T-cell (primary cell): ENCODE results near the gene ARHGEF17. TPM values are rescaled to one million over a fixed set of nuclear protein-coding genes. Genes with fewer than 3 reads are reported as not detected.

Experiments used
- ATAC-seq, 4 experiments: fragments of 200-7000 bp in 3 of 4; fragments of 150-1000 bp in 1 of 4; cut with Tn5 transposase; replicated peaks in 1 of 4; 1 replicate in 3 of 4; 2 replicates in 1 of 4; pipeline ENCODE4 v1.10.0; 2021; ENCODE audit warnings: moderate library complexity in 3 of 4, mild to moderate bottlenecking in 2 of 4, moderate number of reproducible peaks in 1 of 4
- CTCF ChIA-PET, 2 donors: fragments of 300-600 bp; sonication (Branson Sonifier 250); formaldehyde crosslinking; loops; one replicate each; lab custom pipeline; 2022; ENCODE audit warnings: antibody characterized with exemption in 2 of 2; lab: Charles Lee
- POLR2A ChIA-PET, 2 donors: fragments of 300-600 bp; sonication (Branson Sonifier 250); formaldehyde crosslinking; loops; one replicate each; lab custom pipeline; 2022; ENCODE audit warnings: antibody characterized with exemption in 2 of 2; lab: Charles Lee
- DNase-seq, 35 experiments: peaks; one replicate each; pipeline versions ENCODE4 v3.0.0 to v3.0.0-alpha.2; 2013 to 2023
- H3K27ac ChIP-seq: one replicate; pipeline ENCODE4 v1.5.1; 2013; ENCODE audit warnings: low read length
- H3K27me3 ChIP-seq, 2 experiments: replicated peaks in 1 of 2; 1 replicate in 1 of 2; 2 replicates in 1 of 2; pipeline versions ENCODE4 v1.6.1 to v1.7.0; 2013; ENCODE audit warnings: low read length in 1 of 2, mixed read lengths in 1 of 2; ENCODE audit not compliant: control insufficient read depth in 2 of 2, insufficient read depth in 2 of 2; ENCODE audit errors: extremely low read depth in 1 of 2
- H3K36me3 ChIP-seq, 2 donors: 1 replicate in 1 of 2; 2 replicates in 1 of 2; pipeline versions ENCODE4 v1.6.1 to v1.7.0; 2013; ENCODE audit warnings: low read length in 1 of 2; ENCODE audit not compliant: control insufficient read depth in 2 of 2, insufficient read depth in 1 of 2; ENCODE audit errors: extremely low read depth in 1 of 2
- H3K4me1 ChIP-seq, 2 experiments: 1 replicate in 1 of 2; 2 replicates in 1 of 2; pipeline versions ENCODE4 v1.6.1 to v1.7.0; 2013; ENCODE audit warnings: low read length in 2 of 2, mixed read lengths in 1 of 2; ENCODE audit not compliant: insufficient read depth in 2 of 2, control insufficient read depth in 1 of 2; ENCODE audit errors: extremely low read depth in 1 of 2
- H3K4me3 ChIP-seq, 2 donors: 1 replicate in 1 of 2; 2 replicates in 1 of 2; pipeline versions ENCODE4 v1.5.1 to v1.7.0; 2013; ENCODE audit warnings: mild to moderate bottlenecking in 2 of 2, low read length in 1 of 2, moderate library complexity in 1 of 2; ENCODE audit not compliant: control insufficient read depth in 1 of 2; ENCODE audit errors: extremely low read depth in 1 of 2
- H3K9me3 ChIP-seq: 2 replicates; pipeline ENCODE4 v1.7.0; 2013
- H3K27ac Mint-ChIP-seq, 2 donors: one replicate each; pipeline ENCODE4 v1.8.0; 2020 to 2021; ENCODE audit warnings: mild to moderate bottlenecking in 2 of 2, mixed read lengths in 2 of 2
- H3K27me3 Mint-ChIP-seq, 2 donors: one replicate each; pipeline ENCODE4 v1.8.0; 2021 to 2022; ENCODE audit warnings: mixed read lengths in 2 of 2
- H3K36me3 Mint-ChIP-seq: one replicate; pipeline ENCODE4 v1.8.0; 2021; ENCODE audit warnings: mixed read lengths
- H3K4me1 Mint-ChIP-seq, 3 donors: one replicate each; pipeline ENCODE4 v1.8.0; 2020 to 2022; ENCODE audit warnings: mixed read lengths in 3 of 3, mild to moderate bottlenecking in 1 of 3
- H3K4me3 Mint-ChIP-seq, 3 donors: one replicate each; pipeline ENCODE4 v1.8.0; 2020 to 2022; ENCODE audit warnings: mild to moderate bottlenecking in 3 of 3, mixed read lengths in 3 of 3, moderate library complexity in 3 of 3
- H3K9me3 Mint-ChIP-seq, 3 donors: one replicate each; pipeline ENCODE4 v1.8.0; 2020 to 2022; ENCODE audit warnings: mixed read lengths in 3 of 3
- WGBS: methylation state at CpG from one replicate; pipeline ENCODE4 v1.1.5; 2013; ENCODE audit warnings: missing lambda C conversion rate; ENCODE audit not compliant: insufficient coverage; 5-methylcytosine and 5-hydroxymethylcytosine counted together
- total RNA-seq, 35 experiments: library from RNA in 6 of 35; stranded (reverse) in 6 of 35; fragments of 120-200 nt in 1 of 35; gene quantifications; one replicate each; pipeline versions ENCODE4 v1.2.1 to v1.2.4 and lab custom pipeline; 2013 to 2026

The ARHGEF17 gene
- total RNA-seq, 5 donors from 2014 or later (not counting 1 experiment from before 2014, with no cell fraction given): 0.23 to 1.0 (median 0.49) TPM

- Histone ChIP-seq H3K4me1 (no peaks in the 10 kb centered on the region), H3K9me3 (no peaks in the 10 kb centered on the region), H3K27ac (no peak overlapping the region), H3K36me3 (peaks cover 12 to 26% of the 10 kb centered on the region in 2 donors), H3K27me3 (no peaks in the 10 kb centered on the region), H3K4me3 (no peak overlapping the region)
- Mint-ChIP-seq H3K36me3 (peaks cover 6% of the 10 kb centered on the region), H3K4me3 (no peak overlapping the region), H3K27ac (no peak overlapping the region), H3K4me1 (peaks cover 2 to 9% (median 3%) of the 10 kb centered on the region in 3 donors), H3K9me3 (no peaks in the 10 kb centered on the region), H3K27me3 (no peaks in the 10 kb centered on the region)
- WGBS: 96% methylated on average over 33 of the region's 34 CpGs
- CTCF ChIA-PET: interaction anchor here (2.0 to 4.0 kb wide), 3 partner anchors 43 to 44 kb away, joined by 10 to 77 read pairs (median 22); no protein-coding TSS in a partner anchor
- no peak for DNase-seq
- POLR2A ChIA-PET: no interaction called here
- ATAC-seq: no peak
These were observed 86.6 kb downstream of the ARHGEF17 start for GRCh38 chr11:73394416-73395296.

- ChIA-PET POLR2A (interaction anchor here in 1 of 2 donors (0.6 kb wide), 1 partner anchor 47 kb away, joined by 3 read pairs; no protein-coding TSS in a partner anchor), CTCF (interaction anchor here in 1 of 2 donors (4.0 kb wide), 1 partner anchor 44 kb away, joined by 22 read pairs; no protein-coding TSS in a partner anchor)
- Histone ChIP-seq H3K27me3 (no peaks in the 10 kb centered on the region), H3K9me3 (no peaks in the 10 kb centered on the region), H3K36me3 (peaks cover 12 to 22% of the 10 kb centered on the region in 2 donors), H3K4me3 (no peak overlapping the region), H3K4me1 (no peaks in the 10 kb centered on the region), H3K27ac (no peak overlapping the region)
- 95% methylated on average over 15 of the region's 22 CpGs for WGBS
- H3K9me3 Mint-ChIP-seq: no peaks in the 10 kb centered on the region
- H3K4me3 Mint-ChIP-seq: no peak overlapping the region
- ATAC-seq (no peak), DNase-seq (no peak)
- H3K27me3 Mint-ChIP-seq: no peaks in the 10 kb centered on the region
- peaks cover 4% of the 10 kb centered on the region for H3K36me3 Mint-ChIP-seq
- H3K27ac Mint-ChIP-seq: no peak overlapping the region
- peaks cover 0 to 6% (median 0%) of the 10 kb centered on the region in 3 donors for H3K4me1 Mint-ChIP-seq
These were observed 87.5 kb downstream of the ARHGEF17 start for GRCh38 chr11:73395297-73396208.

GRCh38 chr11:73396251-73396930 is 88.3 kb downstream of the ARHGEF17 start:
- no peaks in the 10 kb centered on the region for H3K9me3 ChIP-seq
- peaks cover 12 to 20% of the 10 kb centered on the region in 2 donors for H3K36me3 ChIP-seq
- Mint-ChIP-seq H3K4me3 (no peak overlapping the region), H3K27me3 (no peaks in the 10 kb centered on the region), H3K9me3 (no peaks in the 10 kb centered on the region), H3K36me3 (peaks cover 4% of the 10 kb centered on the region), H3K4me1 (peaks cover 0 to 6% (median 0%) of the 10 kb centered on the region in 3 donors), H3K27ac (peak overlapping the region in 1 of 2 donors; percentile 16)
- no peak overlapping the region for H3K27ac ChIP-seq
- WGBS: 86% methylated on average over 1 of the region's 6 CpGs
- ChIA-PET CTCF (interaction anchor here (0.6 to 4.0 kb wide), 5 partner anchors 36 to 376 kb away, joined by 3 to 22 read pairs (median 5); no protein-coding TSS in a partner anchor), POLR2A (interaction anchor here in 1 of 2 donors (0.6 kb wide), 1 partner anchor 46 kb away, joined by 3 read pairs; no protein-coding TSS in a partner anchor)
- DNase-seq (no peak), ATAC-seq (no peak)
- H3K4me1 ChIP-seq: no peaks in the 10 kb centered on the region
- H3K4me3 ChIP-seq: no peak overlapping the region
- no peaks in the 10 kb centered on the region for H3K27me3 ChIP-seq

- POLR2A ChIA-PET: interaction anchor here in 1 of 2 donors (0.6 kb wide), 1 partner anchor 562 kb away, joined by 5 read pairs; no protein-coding TSS in a partner anchor
- Mint-ChIP-seq H3K27ac (no peak overlapping the region), H3K9me3 (no peaks in the 10 kb centered on the region), H3K4me3 (no peak overlapping the region), H3K27me3 (no peaks in the 10 kb centered on the region), H3K4me1 (peaks cover 0 to 6% (median 0%) of the 10 kb centered on the region in 3 donors), H3K36me3 (peaks cover 4% of the 10 kb centered on the region)
- Histone ChIP-seq H3K36me3 (peaks cover 12 to 19% of the 10 kb centered on the region in 2 donors), H3K27ac (no peak overlapping the region), H3K4me1 (no peaks in the 10 kb centered on the region), H3K4me3 (no peak overlapping the region), H3K27me3 (no peaks in the 10 kb centered on the region), H3K9me3 (no peaks in the 10 kb centered on the region)
- CTCF ChIA-PET: interaction anchor here (1.1 to 4.0 kb wide), 4 partner anchors 37 to 46 kb away, joined by 3 to 22 read pairs (median 4); no protein-coding TSS in a partner anchor
- no peak for DNase-seq
- 94% methylated on average over 4 of the region's 7 CpGs for WGBS
- no peak for ATAC-seq
These were observed 88.9 kb downstream of the ARHGEF17 start for GRCh38 chr11:73396985-73397384.

GRCh38 chr11:73397468-73398131 is 89.5 kb downstream of the ARHGEF17 start:
- peaks cover 8 to 17% of the 10 kb centered on the region in 2 donors for H3K36me3 ChIP-seq

More at GRCh38 chr11:73397468-73398131, 89.5 kb downstream of the ARHGEF17 start:
- H3K4me3 ChIP-seq: no peak overlapping the region
- Mint-ChIP-seq H3K4me3 (peak overlapping the region in 1 of 3 donors; percentile 2), H3K4me1 (peaks cover 0 to 6% (median 0%) of the 10 kb centered on the region in 3 donors), H3K27me3 (no peaks in the 10 kb centered on the region), H3K9me3 (no peaks in the 10 kb centered on the region), H3K27ac (peak overlapping the region; percentile 36 to 68), H3K36me3 (peaks cover 4% of the 10 kb centered on the region)
- 98% methylated on average over 7 of the region's 8 CpGs for WGBS
- H3K4me1 ChIP-seq: no peaks in the 10 kb centered on the region
- no peak overlapping the region for H3K27ac ChIP-seq
- H3K9me3 ChIP-seq: no peaks in the 10 kb centered on the region
- POLR2A ChIA-PET: interaction anchor here in 1 of 2 donors (0.6 kb wide), 1 partner anchor 563 kb away, joined by 5 read pairs; no protein-coding TSS in a partner anchor
- no peaks in the 10 kb centered on the region for H3K27me3 ChIP-seq
- no peak for DNase-seq
- CTCF ChIA-PET: interaction anchor here (1.1 to 4.0 kb wide), 4 partner anchors 37 to 46 kb away, joined by 3 to 22 read pairs (median 4); no protein-coding TSS in a partner anchor
- no peak for ATAC-seq
